H1 (cell line): Measurements from ENCODE around the gene SPRR1A. TPM values are rescaled to one million over a fixed set of nuclear protein-coding genes. Genes with fewer than 3 reads are reported as not detected.

Experiments
- BCL11A ChIP-seq, 2 experiments: IDR thresholded peaks; one replicate each; pipeline ENCODE4 v1.6.1; 2011; ENCODE audit warnings: low read depth in 2 of 2, low read length in 2 of 2, mild to moderate bottlenecking in 2 of 2
- JUN ChIP-seq: IDR thresholded peaks from 2 replicates; pipeline ENCODE4 v1.6.1; 2011; ENCODE audit warnings: low read depth, mild to moderate bottlenecking, improper control_type of control experiment, low read length
- JUND ChIP-seq: IDR thresholded peaks from 2 replicates; pipeline ENCODE4 v1.6.1; 2011; ENCODE audit warnings: mild to moderate bottlenecking, improper control_type of control experiment, low read length
- RAD21 ChIP-seq, 2 experiments: IDR thresholded peaks in 1 of 2; conservative IDR thresholded peaks in 1 of 2; 2 replicates each; pipeline ENCODE4 v1.6.1; 2011; ENCODE audit warnings: low read depth in 2 of 2, low read length in 2 of 2, improper control_type of control experiment in 1 of 2, inconsistent platforms in 1 of 2, mild to moderate bottlenecking in 1 of 2, moderate library complexity in 1 of 2
- polyA plus RNA-seq, 7 experiments: library from polyadenylated mRNA; depleted of rRNA in 3 of 7; stranded (reverse) in 5 of 7; unstranded in 2 of 7; fragments of >200 nt in 5 of 7; fragments of 200-250 nt in 2 of 7; gene quantifications; 1 replicate in 5 of 7; 2 replicates in 1 of 7; 4 replicates in 1 of 7; pipeline versions ENCODE4 v1.2.1 to v1.2.3, GENCODE V29; 2011 to 2013; ENCODE audit warnings: missing spikeins in 2 of 7, mixed read lengths in 2 of 7
- total RNA-seq: library from RNA; stranded (reverse); fragmentation: NEBNext Ultra II Directional; extraction: Animal tissue kit (Norgen Biotek cat#: 25700); gene quantifications from 2 replicates; pipeline ENCODE4 v1.2.1, GENCODE V29; 2021
- TF ChIP-seq, protein P1 (sequence below): fragments of 300-600 bp; sonication (generic); IDR thresholded peaks from 2 replicates; pipeline ENCODE4 v1.7.1; 2012; ENCODE audit warnings: low read length, moderate library complexity, mild to moderate bottlenecking, inconsistent platforms; ENCODE audit not compliant: insufficient replicate concordance

SPRR1A gene
- total and polyA plus RNA-seq, 2 of the 8 experiments (the other 6 are each of a cell fraction or from before 2014, with no cell fraction given): not detected

DNA sequence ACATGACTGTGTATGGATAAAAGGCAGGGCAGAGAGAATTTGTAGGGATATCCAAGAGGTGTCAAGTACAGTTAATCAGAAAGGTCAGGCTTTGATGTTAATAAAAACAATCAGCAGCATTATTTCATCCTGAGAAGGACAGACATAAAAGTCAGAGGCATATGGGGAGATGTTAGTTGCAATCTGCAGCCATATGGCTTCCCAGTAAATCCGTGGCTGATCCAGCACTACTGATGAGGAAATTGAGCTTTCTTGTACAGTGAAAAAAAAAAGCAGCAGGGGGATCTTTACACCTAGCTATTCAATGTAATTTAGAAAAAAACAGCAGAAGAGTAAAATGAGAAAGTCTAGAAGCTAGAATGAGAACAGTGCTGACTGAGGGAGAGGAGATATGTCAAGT is 44.9 kb downstream of the SPRR1A start (continued):
- TF ChIP-seq, protein P1, sequence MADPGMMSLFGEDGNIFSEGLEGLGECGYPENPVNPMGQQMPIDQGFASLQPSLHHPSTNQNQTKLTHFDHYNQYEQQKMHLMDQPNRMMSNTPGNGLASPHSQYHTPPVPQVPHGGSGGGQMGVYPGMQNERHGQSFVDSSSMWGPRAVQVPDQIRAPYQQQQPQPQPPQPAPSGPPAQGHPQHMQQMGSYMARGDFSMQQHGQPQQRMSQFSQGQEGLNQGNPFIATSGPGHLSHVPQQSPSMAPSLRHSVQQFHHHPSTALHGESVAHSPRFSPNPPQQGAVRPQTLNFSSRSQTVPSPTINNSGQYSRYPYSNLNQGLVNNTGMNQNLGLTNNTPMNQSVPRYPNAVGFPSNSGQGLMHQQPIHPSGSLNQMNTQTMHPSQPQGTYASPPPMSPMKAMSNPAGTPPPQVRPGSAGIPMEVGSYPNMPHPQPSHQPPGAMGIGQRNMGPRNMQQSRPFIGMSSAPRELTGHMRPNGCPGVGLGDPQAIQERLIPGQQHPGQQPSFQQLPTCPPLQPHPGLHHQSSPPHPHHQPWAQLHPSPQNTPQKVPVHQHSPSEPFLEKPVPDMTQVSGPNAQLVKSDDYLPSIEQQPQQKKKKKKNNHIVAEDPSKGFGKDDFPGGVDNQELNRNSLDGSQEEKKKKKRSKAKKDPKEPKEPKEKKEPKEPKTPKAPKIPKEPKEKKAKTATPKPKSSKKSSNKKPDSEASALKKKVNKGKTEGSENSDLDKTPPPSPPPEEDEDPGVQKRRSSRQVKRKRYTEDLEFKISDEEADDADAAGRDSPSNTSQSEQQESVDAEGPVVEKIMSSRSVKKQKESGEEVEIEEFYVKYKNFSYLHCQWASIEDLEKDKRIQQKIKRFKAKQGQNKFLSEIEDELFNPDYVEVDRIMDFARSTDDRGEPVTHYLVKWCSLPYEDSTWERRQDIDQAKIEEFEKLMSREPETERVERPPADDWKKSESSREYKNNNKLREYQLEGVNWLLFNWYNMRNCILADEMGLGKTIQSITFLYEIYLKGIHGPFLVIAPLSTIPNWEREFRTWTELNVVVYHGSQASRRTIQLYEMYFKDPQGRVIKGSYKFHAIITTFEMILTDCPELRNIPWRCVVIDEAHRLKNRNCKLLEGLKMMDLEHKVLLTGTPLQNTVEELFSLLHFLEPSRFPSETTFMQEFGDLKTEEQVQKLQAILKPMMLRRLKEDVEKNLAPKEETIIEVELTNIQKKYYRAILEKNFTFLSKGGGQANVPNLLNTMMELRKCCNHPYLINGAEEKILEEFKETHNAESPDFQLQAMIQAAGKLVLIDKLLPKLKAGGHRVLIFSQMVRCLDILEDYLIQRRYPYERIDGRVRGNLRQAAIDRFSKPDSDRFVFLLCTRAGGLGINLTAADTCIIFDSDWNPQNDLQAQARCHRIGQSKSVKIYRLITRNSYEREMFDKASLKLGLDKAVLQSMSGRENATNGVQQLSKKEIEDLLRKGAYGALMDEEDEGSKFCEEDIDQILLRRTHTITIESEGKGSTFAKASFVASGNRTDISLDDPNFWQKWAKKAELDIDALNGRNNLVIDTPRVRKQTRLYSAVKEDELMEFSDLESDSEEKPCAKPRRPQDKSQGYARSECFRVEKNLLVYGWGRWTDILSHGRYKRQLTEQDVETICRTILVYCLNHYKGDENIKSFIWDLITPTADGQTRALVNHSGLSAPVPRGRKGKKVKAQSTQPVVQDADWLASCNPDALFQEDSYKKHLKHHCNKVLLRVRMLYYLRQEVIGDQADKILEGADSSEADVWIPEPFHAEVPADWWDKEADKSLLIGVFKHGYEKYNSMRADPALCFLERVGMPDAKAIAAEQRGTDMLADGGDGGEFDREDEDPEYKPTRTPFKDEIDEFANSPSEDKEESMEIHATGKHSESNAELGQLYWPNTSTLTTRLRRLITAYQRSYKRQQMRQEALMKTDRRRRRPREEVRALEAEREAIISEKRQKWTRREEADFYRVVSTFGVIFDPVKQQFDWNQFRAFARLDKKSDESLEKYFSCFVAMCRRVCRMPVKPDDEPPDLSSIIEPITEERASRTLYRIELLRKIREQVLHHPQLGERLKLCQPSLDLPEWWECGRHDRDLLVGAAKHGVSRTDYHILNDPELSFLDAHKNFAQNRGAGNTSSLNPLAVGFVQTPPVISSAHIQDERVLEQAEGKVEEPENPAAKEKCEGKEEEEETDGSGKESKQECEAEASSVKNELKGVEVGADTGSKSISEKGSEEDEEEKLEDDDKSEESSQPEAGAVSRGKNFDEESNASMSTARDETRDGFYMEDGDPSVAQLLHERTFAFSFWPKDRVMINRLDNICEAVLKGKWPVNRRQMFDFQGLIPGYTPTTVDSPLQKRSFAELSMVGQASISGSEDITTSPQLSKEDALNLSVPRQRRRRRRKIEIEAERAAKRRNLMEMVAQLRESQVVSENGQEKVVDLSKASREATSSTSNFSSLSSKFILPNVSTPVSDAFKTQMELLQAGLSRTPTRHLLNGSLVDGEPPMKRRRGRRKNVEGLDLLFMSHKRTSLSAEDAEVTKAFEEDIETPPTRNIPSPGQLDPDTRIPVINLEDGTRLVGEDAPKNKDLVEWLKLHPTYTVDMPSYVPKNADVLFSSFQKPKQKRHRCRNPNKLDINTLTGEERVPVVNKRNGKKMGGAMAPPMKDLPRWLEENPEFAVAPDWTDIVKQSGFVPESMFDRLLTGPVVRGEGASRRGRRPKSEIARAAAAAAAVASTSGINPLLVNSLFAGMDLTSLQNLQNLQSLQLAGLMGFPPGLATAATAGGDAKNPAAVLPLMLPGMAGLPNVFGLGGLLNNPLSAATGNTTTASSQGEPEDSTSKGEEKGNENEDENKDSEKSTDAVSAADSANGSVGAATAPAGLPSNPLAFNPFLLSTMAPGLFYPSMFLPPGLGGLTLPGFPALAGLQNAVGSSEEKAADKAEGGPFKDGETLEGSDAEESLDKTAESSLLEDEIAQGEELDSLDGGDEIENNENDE: no peak
- TF ChIP-seq RAD21 (IDR thresholded peaks at IDR 0.05 in 1 of 2, conservative IDR thresholded peaks at IDR 0.05 in 1 of 2; ENCODE audit: low read depth in 2 of 2, low read length in 2 of 2) (no peak), BCL11A (IDR thresholded peaks at IDR 0.05; ENCODE audit: low read depth in 2 of 2, low read length in 2 of 2) (no peak), JUN (no peak), JUND (no peak)
- TF ChIP-seq, all 59 proteins: peak for 0
